ENCODE results near the gene EGR1. TPM values are rescaled to one million over a fixed set of nuclear protein-coding genes. Genes with fewer than 3 reads are reported as not detected.

The EGR1 gene
- total and polyA plus RNA-seq, 8 donors: 7.7 to 83.9 (median 37.8) TPM

GRCh38 chr5:138468133-138468965 lies 3.1 kb downstream of the EGR1 start:
- peak in 1 of 2 donors; percentile 53 for DNase-seq
- peak overlapping the region in 3 of 4 donors; percentile 87 to 90 (median 89) for H3K4me3 ChIP-seq
- 85 to 90% (median 86%) methylated on average over 7 of the region's 7 CpGs for WGBS, 5 donors

GRCh38 chr5:138468966-138469539 lies 3.8 kb downstream of the EGR1 start:
- Histone ChIP-seq H3K4me3 (peak overlapping the region in 2 of 4 donors; percentile 89 to 90), H3K27ac (peak overlapping the region in 1 of 5 donors; percentile 20), H3K27me3 (no peaks in the 10 kb centered on the region), H3K9me3 (no peaks in the 10 kb centered on the region), H3K4me1 (peaks cover 6 to 29% (median 28%) of the 10 kb centered on the region in 4 donors), H3K36me3 (peaks cover 0 to 18% (median 13%) of the 10 kb centered on the region in 4 donors)
- DNase-seq: peak; percentile 51 to 78
- intact Hi-C loops (cut with DNase I; ENCODE audit: low total_unique reads): no loop called here
- WGBS, 5 donors: 89 to 94% (median 91%) methylated on average over 8 of the region's 8 CpGs
- no peak for TF ChIP-seq CTCF (IDR thresholded peaks at IDR 0.05)
- no peak for TF ChIP-seq POLR2AphosphoS5 (IDR thresholded peaks at IDR 0.05)
- no peak for TF ChIP-seq EP300 (IDR thresholded peaks at IDR 0.05)
- no peak for TF ChIP-seq POLR2A (IDR thresholded peaks at IDR 0.05)

More at GRCh38 chr5:138468133-138468965, 3.1 kb downstream of the EGR1 start:
- peaks cover 8 to 33% (median 32%) of the 10 kb centered on the region in 4 donors for H3K4me1 ChIP-seq
- H3K27me3 ChIP-seq: no peaks in the 10 kb centered on the region
- H3K9me3 ChIP-seq: no peaks in the 10 kb centered on the region
- H3K36me3 ChIP-seq: peaks cover 0 to 18% (median 13%) of the 10 kb centered on the region in 4 donors
- peak in 2 of 3 donors; percentile 74 to 78 for TF ChIP-seq POLR2AphosphoS5 (IDR thresholded peaks at IDR 0.05)
- TF ChIP-seq POLR2A (IDR thresholded peaks at IDR 0.05): peak in 2 of 4 donors; percentile 40 to 54
- TF ChIP-seq CTCF (IDR thresholded peaks at IDR 0.05): no peak
- intact Hi-C loops (cut with DNase I; ENCODE audit: low total_unique reads): no loop called here
- H3K27ac ChIP-seq: no peak overlapping the region

- Histone ChIP-seq H3K9me3 (no peaks in the 10 kb centered on the region), H3K4me3 (peak overlapping the region in 1 of 4 donors; percentile 89), H3K36me3 (peaks cover 0 to 18% (median 13%) of the 10 kb centered on the region in 4 donors), H3K27ac (peak overlapping the region in 2 of 5 donors; percentile 16 to 20), H3K27me3 (no peaks in the 10 kb centered on the region), H3K4me1 (peaks cover 6 to 29% (median 28%) of the 10 kb centered on the region in 4 donors)
- 57 to 76% (median 70%) methylated on average over 7 to 8 of the region's 8 CpGs for WGBS, 5 donors
- DNase-seq: peak; percentile 55 to 80
- intact Hi-C loops (cut with DNase I; ENCODE audit: low total_unique reads): no loop called here
- TF ChIP-seq POLR2A (IDR thresholded peaks at IDR 0.05) (peak in 2 of 4 donors; percentile 20 to 23), POLR2AphosphoS5 (IDR thresholded peaks at IDR 0.05) (peak in 2 of 3 donors; percentile 95 to 96), CTCF (IDR thresholded peaks at IDR 0.05) (no peak)
These were observed 4.5 kb downstream of the EGR1 start for GRCh38 chr5:138469540-138470321.

Measured in stomach (tissue), 9 donors.